SK-N-MC (cell line): ENCODE data around the gene DPP7.

ENCODE experiments used
- DNase-seq: peaks from one replicate; pipeline ENCODE4 v3.0.0-alpha.2; 2011; ENCODE audit warnings: low read depth, low spot score
- H3K27ac ChIP-seq: fragments of 200-600 bp; sonication (generic); 2 replicates; pipeline ENCODE4 v1.5.1; 2016; ENCODE audit warnings: mixed run types
- H3K36me3 ChIP-seq: fragments of 200-600 bp; sonication (generic); 2 replicates; pipeline ENCODE4 v1.6.1; 2017; ENCODE audit warnings: antibody characterized with exemption, low read length, mixed read lengths; ENCODE audit not compliant: insufficient read depth
- H3K4me3 ChIP-seq: fragments of 200-600 bp; sonication (generic); 2 replicates; pipeline ENCODE4 v1.5.1; 2016
- H3K9ac ChIP-seq: fragments of 200-600 bp; sonication (generic); 2 replicates; pipeline ENCODE4 v1.8.0; 2017; ENCODE audit warnings: mixed run types, mixed read lengths; ENCODE audit not compliant: insufficient read length
- H3K9me3 ChIP-seq: fragments of 200-600 bp; sonication (generic); 2 replicates; pipeline ENCODE4 v1.6.1; 2017; ENCODE audit warnings: low read depth, mild to moderate bottlenecking, antibody characterized with exemption, low read length, moderate library complexity, mixed read lengths
- EZH2 ChIP-seq: fragments of 200-600 bp; sonication (generic); IDR thresholded peaks from one replicate; pipeline ENCODE4 v1.6.1; 2017; ENCODE audit warnings: antibody characterized with exemption
- FOXP2 ChIP-seq: optimal IDR thresholded peaks from 2 replicates; pipeline ENCODE3; 2011; ENCODE audit warnings: mild to moderate bottlenecking, moderate library complexity; ENCODE audit not compliant: insufficient read depth; ENCODE audit errors: extremely low read length, control extremely low read depth
- POLR2AphosphoS5 ChIP-seq: IDR thresholded peaks from 2 replicates; pipeline ENCODE4 v1.6.1; 2012; ENCODE audit warnings: mild to moderate bottlenecking, low read depth, low read length, borderline replicate concordance

Gene DPP7

DNA sequence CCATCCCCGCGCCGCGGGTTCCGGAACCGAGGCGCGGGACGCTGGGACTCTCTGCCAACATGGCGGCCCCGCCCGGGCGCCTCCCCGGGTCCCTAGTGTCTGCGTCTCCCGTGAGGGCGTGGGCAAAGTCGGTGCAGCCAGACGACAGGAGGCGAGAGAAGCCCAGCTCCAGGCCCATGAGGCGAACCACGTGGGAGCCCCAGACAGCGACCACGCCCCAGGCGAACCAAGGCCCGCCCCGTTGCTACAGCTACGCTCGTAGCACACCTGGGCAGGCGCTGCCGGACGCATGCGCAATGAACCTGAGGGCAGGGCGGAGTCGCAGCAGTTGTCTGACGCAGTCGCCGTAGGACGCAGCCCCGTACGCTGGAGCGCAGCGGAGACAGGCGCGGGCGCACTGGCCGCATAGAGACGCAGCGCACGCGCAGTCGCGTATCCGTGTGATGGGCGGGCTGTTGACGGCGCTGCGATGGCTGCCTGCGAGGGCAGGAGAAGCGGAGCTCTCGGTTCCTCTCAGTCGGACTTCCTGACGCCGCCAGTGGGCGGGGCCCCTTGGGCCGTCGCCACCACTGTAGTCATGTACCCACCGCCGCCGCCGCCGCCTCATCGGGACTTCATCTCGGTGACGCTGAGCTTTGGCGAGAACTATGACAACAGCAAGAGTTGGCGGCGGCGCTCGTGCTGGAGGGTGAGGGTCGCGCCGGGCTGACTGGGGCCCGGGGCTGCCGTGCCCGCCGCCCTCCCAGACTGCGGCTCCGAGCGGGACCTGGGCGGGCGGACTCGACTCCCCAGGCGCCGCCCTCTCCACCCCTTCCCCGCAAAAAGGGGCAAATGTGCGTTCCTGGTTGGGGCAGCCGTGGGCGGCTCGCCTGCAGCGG is 27.8 kb downstream of the DPP7 start, which contains the start of gene MAN1B1:
TSS of gene MAN1B1 (plus strand) at position 455 of the 878 bp plus-strand sequence. CDS start at position 470, 15 bp downstream.
- no peaks in the 10 kb centered on the region for H3K9me3 ChIP-seq
- H3K36me3 ChIP-seq, result peaks cover 9% of the 10 kb centered on the region
- DNase-seq, result peak; percentile 93
- peak; percentile 81 for TF ChIP-seq FOXP2
- TF ChIP-seq POLR2AphosphoS5, result peak; percentile 88
- no peak for TF ChIP-seq EZH2
- peak within 1 kb of the TSS; percentile 85 for H3K27ac ChIP-seq
- H3K4me3 ChIP-seq, result peak within 1 kb of the TSS; percentile 91
- H3K9ac ChIP-seq, result peak within 1 kb of the TSS; percentile 95

DNA sequence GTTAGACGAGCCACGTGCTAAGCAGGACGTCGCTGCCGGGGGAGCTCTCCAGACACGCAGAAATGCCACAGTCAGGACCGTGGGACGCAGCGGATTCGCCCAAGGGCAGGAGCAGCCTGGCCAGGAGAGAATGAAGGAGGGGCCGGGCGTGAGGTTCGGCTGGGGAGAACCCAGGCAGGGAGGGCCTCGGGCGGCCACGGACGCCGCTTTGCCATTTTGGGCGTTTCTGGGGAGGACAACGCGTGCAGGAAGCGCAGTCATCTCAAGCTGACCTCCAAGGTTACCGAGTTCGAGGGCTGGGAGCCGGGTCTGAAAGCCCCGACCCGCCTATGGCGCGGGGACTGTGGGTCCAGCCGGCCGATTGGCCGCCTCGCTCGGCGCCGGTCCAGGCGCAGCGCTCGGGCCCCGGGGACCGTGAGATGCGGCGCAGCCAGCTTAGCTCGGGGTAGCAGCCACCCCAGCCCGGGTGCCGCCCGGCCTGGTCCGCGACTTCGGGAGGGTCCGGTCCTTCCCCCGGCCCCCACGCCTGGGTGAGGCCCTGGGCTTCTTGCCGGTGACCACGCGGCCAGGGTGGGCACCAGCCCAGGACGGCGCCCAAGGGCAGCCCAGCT is 28.5 kb downstream of the DPP7 start:
- no peak for DNase-seq
- Histone ChIP-seq H3K27ac (peak overlapping the region; percentile 85), H3K9me3 (no peaks in the 10 kb centered on the region), H3K9ac (peak overlapping the region; percentile 95), H3K36me3 (peaks cover 9% of the 10 kb centered on the region), H3K4me3 (peak overlapping the region; percentile 91)
- TF ChIP-seq POLR2AphosphoS5 (no peak), EZH2 (no peak), FOXP2 (no peak)

DNA sequence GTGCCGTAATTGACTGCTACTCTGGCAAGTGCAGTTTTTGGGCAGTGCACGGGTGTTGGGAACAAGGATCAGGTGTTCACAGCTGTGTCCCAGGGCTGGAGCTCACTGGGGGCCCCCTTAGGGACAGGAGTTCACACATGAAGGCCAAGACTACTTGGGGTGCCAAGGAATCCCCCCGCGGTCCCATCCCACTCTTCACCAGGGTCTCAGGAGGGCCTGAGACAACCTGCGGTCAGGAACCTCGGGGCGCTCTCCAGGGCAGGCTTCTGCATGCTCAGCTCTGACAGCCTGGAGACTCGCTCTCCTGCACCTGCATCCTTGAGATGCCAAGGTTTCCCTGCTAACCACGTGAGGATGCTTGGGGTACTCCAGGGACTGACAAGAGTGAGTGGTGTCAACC is 30.0 kb downstream of the DPP7 start:
- TF ChIP-seq FOXP2 (no peak), EZH2 (no peak), POLR2AphosphoS5 (no peak)
- H3K9ac ChIP-seq, result no peak overlapping the region
- H3K27ac ChIP-seq, result no peak overlapping the region

DNA sequence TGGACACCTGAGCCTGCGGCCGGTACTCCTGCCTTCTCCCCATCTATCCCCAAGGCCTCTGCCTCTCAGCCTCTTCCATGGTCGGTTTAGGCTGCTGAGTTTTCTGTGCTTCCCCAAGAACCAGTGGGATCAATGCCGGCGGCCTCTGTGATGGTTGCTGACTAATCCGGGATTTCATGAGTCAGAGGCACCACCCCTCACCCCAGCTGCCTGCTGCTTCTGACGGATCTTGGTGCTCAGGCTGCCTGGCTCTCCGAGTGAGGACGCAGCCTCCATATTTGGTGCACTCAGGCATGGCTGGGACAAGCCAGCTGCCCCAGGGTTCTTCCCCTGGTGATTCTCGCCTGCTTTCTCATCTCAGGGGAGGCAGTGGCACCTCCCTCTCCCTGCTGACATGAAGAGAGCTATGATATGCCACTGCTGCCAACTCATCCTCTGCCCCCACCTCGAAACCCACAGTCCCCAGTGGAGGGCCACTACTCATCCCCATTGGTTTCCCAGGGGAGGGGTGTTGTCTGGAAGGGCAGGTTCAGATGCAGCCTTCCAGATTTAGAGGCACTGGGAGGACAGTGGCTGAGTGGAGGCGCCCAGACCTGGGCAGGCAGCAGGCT is 31.0 kb downstream of the DPP7 start:
- DNase-seq, result no peak
- Histone ChIP-seq H3K9me3 (no peaks in the 10 kb centered on the region), H3K9ac (no peak overlapping the region), H3K4me3 (no peak overlapping the region), H3K36me3 (peaks cover 16% of the 10 kb centered on the region), H3K27ac (peak overlapping the region; percentile 67)
- TF ChIP-seq EZH2 (no peak), POLR2AphosphoS5 (no peak), FOXP2 (no peak)

More for the DNA sequence above, 30.0 kb downstream of the DPP7 start:
- Histone ChIP-seq H3K9me3 (no peaks in the 10 kb centered on the region), H3K36me3 (peaks cover 12% of the 10 kb centered on the region), H3K4me3 (no peak overlapping the region)
- DNase-seq, result no peak

DNA sequence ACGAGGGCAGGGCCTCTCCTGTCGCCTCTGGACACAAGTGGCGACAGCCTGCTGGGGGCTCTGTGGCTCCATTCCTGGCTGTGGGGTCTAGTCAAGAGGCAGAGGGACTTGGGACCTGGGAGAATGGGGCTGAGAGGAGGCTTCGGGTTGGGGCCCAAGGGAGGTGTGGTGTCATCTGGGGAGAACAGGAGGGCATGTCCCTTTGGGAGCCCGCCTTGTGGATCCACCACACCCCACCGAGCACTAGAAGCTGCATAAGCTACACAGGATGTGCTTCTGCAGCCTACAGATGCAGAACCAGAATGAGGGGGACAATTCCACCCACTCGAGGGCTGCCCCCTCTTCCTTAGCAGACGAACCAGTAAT is 31.6 kb downstream of the DPP7 start:
- no peaks in the 10 kb centered on the region for H3K9me3 ChIP-seq
- TF ChIP-seq POLR2AphosphoS5 (no peak), EZH2 (no peak), FOXP2 (no peak)
- H3K9ac ChIP-seq, result no peak overlapping the region
- H3K4me3 ChIP-seq, result no peak overlapping the region
- no peak for DNase-seq
- H3K27ac ChIP-seq, result no peak overlapping the region
- peaks cover 11% of the 10 kb centered on the region for H3K36me3 ChIP-seq

DNA sequence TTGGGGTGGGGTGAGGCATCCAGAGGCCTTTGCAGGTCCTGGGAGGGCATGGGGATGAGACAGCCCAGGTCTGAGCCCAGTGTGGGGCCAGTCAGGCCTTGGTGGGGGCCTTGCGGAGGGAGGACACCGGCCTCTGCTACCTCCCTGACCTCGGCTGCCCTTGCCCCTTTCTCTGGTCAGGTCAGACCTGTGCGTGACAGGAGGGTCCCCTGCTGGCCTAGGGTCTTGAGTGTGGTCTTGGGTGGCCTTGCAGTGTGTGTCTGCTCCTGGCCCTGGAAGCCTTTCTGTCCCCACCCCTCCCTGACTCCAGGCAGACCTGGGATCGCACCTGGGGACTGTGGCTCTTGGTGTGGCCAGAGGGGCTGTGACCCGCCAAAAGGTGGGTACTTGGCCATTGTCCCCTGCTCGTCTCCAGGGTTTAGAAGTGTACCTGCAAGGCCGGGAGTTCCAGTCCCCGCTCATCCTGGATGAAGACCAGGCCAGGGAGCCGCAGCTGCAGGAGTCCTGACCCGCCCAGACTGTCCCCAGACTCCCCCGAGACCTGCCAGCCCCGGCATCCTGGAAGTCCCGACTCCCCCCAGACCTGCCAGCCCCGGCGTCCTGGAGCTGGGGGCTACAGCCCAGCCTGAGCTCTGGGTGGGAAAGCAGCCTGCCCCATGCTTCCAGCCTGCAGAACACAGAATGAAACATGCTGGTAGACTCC is 32.2 kb downstream of the DPP7 start:
- DNase-seq, result no peak
- H3K36me3 ChIP-seq, result peaks cover 11% of the 10 kb centered on the region; the same call in 1 of the 2 replicates
- TF ChIP-seq EZH2 (no peak), POLR2AphosphoS5 (no peak), FOXP2 (no peak)
- H3K9ac ChIP-seq, result no peak overlapping the region
- no peak overlapping the region for H3K4me3 ChIP-seq
- H3K27ac ChIP-seq, result no peak overlapping the region
- no peaks in the 10 kb centered on the region for H3K9me3 ChIP-seq

DNA sequence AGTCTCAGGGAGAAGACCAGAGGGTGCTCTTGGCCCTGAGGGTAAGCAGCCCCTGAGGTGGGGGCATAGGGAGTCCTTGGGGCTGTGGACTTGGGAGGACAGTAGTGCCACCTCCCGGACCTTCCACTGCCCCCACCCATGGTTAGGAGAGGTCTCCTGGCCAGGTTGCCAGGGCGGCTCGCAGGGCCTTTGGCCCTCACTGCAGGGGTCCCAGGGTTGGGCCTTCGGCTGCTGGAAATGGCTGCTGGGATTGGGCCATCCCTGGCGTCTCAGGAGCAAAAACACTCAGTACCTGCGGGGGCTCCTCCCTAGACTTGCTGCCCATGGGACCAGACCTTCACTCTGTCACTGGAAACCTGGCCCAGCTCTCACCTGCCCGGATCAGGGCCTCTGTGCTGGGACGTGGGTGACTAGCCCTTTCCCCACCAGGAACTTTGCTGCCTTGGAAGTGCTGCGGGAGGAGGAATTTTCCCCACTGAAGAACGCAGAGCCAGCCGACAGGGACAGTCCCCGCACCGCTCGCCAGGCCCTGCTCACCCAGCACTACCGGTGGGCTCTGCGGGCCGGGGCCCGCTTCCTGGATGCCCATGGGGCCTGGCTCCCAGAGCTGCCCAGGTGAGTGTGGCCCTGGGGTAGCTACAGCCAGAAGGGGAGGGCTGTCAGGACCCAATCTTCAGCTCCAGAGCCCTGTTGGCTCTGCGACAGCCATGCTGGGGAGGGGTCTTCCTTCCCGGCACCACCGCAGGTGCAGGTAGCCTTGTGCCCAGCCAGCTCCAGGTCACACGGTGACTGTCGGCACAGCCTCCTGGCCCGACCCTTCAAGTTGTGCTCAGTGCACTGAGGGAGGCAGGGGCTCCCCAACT is 34.0 kb downstream of the DPP7 start:
- H3K27ac ChIP-seq, result no peak overlapping the region
- no peaks in the 10 kb centered on the region for H3K9me3 ChIP-seq
- no peak overlapping the region for H3K9ac ChIP-seq
- H3K36me3 ChIP-seq, result peaks cover 11% of the 10 kb centered on the region; the same call in 1 of the 2 replicates
- DNase-seq, result no peak
- no peak overlapping the region for H3K4me3 ChIP-seq
- TF ChIP-seq FOXP2, result no peak
- TF ChIP-seq EZH2, result no peak
- no peak for TF ChIP-seq POLR2AphosphoS5

DNA sequence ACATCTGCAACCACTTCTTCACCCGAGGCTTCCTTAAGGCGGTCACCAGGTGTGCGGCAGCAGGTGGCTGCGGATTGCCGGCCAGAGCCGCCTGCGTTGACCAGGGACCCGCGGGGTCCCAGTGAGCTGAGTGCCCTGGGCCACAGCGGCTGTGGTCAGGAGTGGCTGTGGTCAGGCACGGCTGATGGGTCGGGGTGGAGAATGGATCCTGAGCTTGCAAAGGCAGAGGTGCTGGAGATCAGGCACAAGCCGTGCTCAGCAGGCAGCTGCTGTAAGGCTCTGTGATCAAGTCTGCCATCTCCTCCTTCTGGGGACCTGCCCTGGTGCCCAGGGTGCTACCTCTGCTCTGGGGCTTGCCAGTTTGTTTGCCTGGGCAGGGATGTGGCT is 35.1 kb downstream of the DPP7 start:
- Histone ChIP-seq H3K4me3 (no peak overlapping the region), H3K27ac (no peak overlapping the region), H3K9me3 (no peaks in the 10 kb centered on the region), H3K36me3 (peaks cover 11% of the 10 kb centered on the region; the same call in 1 of the 2 replicates), H3K9ac (no peak overlapping the region)
- TF ChIP-seq FOXP2 (no peak), EZH2 (no peak), POLR2AphosphoS5 (no peak)
- DNase-seq, result no peak
